HG02763 (cell line): Measurements from ENCODE around the gene HNRNPA2B1.
"Not testable (repeated sequence)": the region's sequence is repeated elsewhere in the genome, so short reads cannot be mapped to it uniquely, and the experiment has no call there.

Experiments
- ATAC-seq: cut with Tn5 transposase; IDR thresholded peaks from one replicate; pipeline ENCODE4 v1.9.1; 2021; ENCODE audit warnings: mild to moderate bottlenecking, moderate library complexity; ENCODE audit not compliant: unreplicated experiment

HNRNPA2B1 gene

GRCh38 chr7:26198133-26198780 is 2.3 kb downstream of the HNRNPA2B1 start:
- no peak for ATAC-seq

GRCh38 chr7:26197153-26198115 is 3.1 kb downstream of the HNRNPA2B1 start:
- ATAC-seq: no peak

- ATAC-seq: no peak
These were observed 4.5 kb downstream of the HNRNPA2B1 start for GRCh38 chr7:26195867-26196657.

- no peak for ATAC-seq
These were observed 5.4 kb downstream of the HNRNPA2B1 start for GRCh38 chr7:26195182-26195581.

GRCh38 chr7:26194764-26195163 is 5.8 kb downstream of the HNRNPA2B1 start:
- ATAC-seq: not testable (repeated sequence)

GRCh38 chr7:26193432-26194207 is 6.9 kb downstream of the HNRNPA2B1 start:
- ATAC-seq: no peak

- no peak for ATAC-seq
These were observed 8.0 kb downstream of the HNRNPA2B1 start for GRCh38 chr7:26192485-26193087.

- no peak for ATAC-seq
These were observed 8.5 kb downstream of the HNRNPA2B1 start for GRCh38 chr7:26191974-26192479.

- ATAC-seq: no peak
These were observed 9.1 kb downstream of the HNRNPA2B1 start for GRCh38 chr7:26191233-26191973.

GRCh38 chr7:26190417-26190869 is 10.1 kb downstream of the HNRNPA2B1 start:
- ATAC-seq: no peak

GRCh38 chr7:26189697-26190096 is 10.8 kb downstream of the HNRNPA2B1 start:
- ATAC-seq: no peak

- ATAC-seq: no peak
These were observed 11.5 kb downstream of the HNRNPA2B1 start for GRCh38 chr7:26188957-26189541.

- ATAC-seq: no peak
These were observed 12.2 kb downstream of the HNRNPA2B1 start for GRCh38 chr7:26188206-26188956.

- no peak for ATAC-seq
These were observed 13.0 kb downstream of the HNRNPA2B1 start for GRCh38 chr7:26187380-26188205.

GRCh38 chr7:26186364-26187311 is 13.9 kb downstream of the HNRNPA2B1 start:
- ATAC-seq: no peak

GRCh38 chr7:26185844-26186180 is 14.7 kb downstream of the HNRNPA2B1 start:
- no peak for ATAC-seq
